BJ (cell line): ENCODE results near the gene LMTK2. TPM values are rescaled to one million over a fixed set of nuclear protein-coding genes. Genes with fewer than 3 reads are reported as not detected.

ENCODE experiments used
- CTCF ChIA-PET: fragments of 350-600 bp; formaldehyde crosslinking; extraction: SDS; loops from one replicate; lab custom pipeline; 2021; ENCODE audit warnings: antibody characterized with exemption, inconsistent platforms; lab: Yijun Ruan, JAX
- POLR2A ChIA-PET: fragments of 300-600 bp; sonication (Branson Sonifier 250); formaldehyde crosslinking; extraction: SDS; loops from one replicate; lab custom pipeline; 2021; ENCODE audit warnings: antibody characterized with exemption; lab: Charles Lee
- DNase-seq: peaks from one replicate; pipeline ENCODE4 v3.0.0-alpha.2; 2011; ENCODE audit warnings: low read depth
- H3K27me3 ChIP-seq: 2 replicates; pipeline ENCODE4 v1.6.0; 2011; ENCODE audit warnings: low read length; ENCODE audit not compliant: control insufficient read depth, insufficient read depth
- H3K36me3 ChIP-seq: 2 replicates; pipeline ENCODE4 v1.5.1; 2011; ENCODE audit warnings: low read length; ENCODE audit not compliant: control insufficient read depth, insufficient read depth
- H3K4me3 ChIP-seq: 2 replicates; pipeline ENCODE4 v1.5.1; 2011; ENCODE audit warnings: low read depth, mild to moderate bottlenecking, control low read depth, low read length
- CTCF ChIP-seq: IDR thresholded peaks from 2 replicates; pipeline ENCODE4 v1.5.1; 2011; ENCODE audit warnings: low read depth, mild to moderate bottlenecking, control low read depth, inconsistent platforms, low read length, moderate library complexity; ENCODE audit not compliant: insufficient read depth
- polyA plus RNA-seq: library from polyadenylated mRNA; depleted of rRNA; stranded (reverse); fragments of >200 nt; gene quantifications from 2 replicates; pipeline ENCODE4 v1.2.3, GENCODE V29; 2011

Gene LMTK2
- polyA plus RNA-seq, 1 experiment = 3.8 TPM

GRCh38 chr7:98166668-98166970 is 60.0 kb downstream of the LMTK2 start:
- CTCF ChIA-PET = interaction anchor here (0.9 to 10.5 kb wide), 7 partner anchors 30 to 146 kb away, joined by 4 to 291 read pairs (median 7); partner anchors contain the start of gene LMTK2
- no peaks in the 10 kb centered on the region for H3K27me3 ChIP-seq
- no peak overlapping the region for H3K4me3 ChIP-seq
- POLR2A ChIA-PET = no interaction called here
- no peaks in the 10 kb centered on the region; the same call in 1 of the 2 replicates for H3K36me3 ChIP-seq
- no peak for TF ChIP-seq CTCF
- DNase-seq = no peak

- H3K36me3 ChIP-seq = peaks cover 1% of the 10 kb centered on the region; the same call in 1 of the 2 replicates
- TF ChIP-seq CTCF = no peak
- no peaks in the 10 kb centered on the region for H3K27me3 ChIP-seq
- DNase-seq = no peak
- ChIA-PET POLR2A (no interaction called here), CTCF (interaction anchor here (0.7 to 10.5 kb wide), 23 partner anchors 9 to 156 kb away, joined by 3 to 291 read pairs (median 9); partner anchors contain the start of gene LMTK2)
- H3K4me3 ChIP-seq = no peak overlapping the region
Observed at GRCh38 chr7:98167653-98168052, 61.0 kb downstream of the LMTK2 start.

GRCh38 chr7:98168181-98168903 is 61.7 kb downstream of the LMTK2 start:
- H3K27me3 ChIP-seq = no peaks in the 10 kb centered on the region
- peak; percentile 82 for TF ChIP-seq CTCF
- POLR2A ChIA-PET = no interaction called here
- CTCF ChIA-PET = interaction anchor here (0.6 to 10.5 kb wide), 39 partner anchors 9 to 674 kb away, joined by 3 to 291 read pairs (median 6); partner anchors contain the start of gene LMTK2
- no peak for DNase-seq
- H3K4me3 ChIP-seq = no peak overlapping the region
- peaks cover 1% of the 10 kb centered on the region; the same call in 1 of the 2 replicates for H3K36me3 ChIP-seq

GRCh38 chr7:98168904-98169621 is 62.4 kb downstream of the LMTK2 start:
- TF ChIP-seq CTCF = no peak
- Histone ChIP-seq H3K27me3 (no peaks in the 10 kb centered on the region), H3K36me3 (peaks cover 1% of the 10 kb centered on the region; the same call in 1 of the 2 replicates), H3K4me3 (no peak overlapping the region)
- DNase-seq = no peak
- CTCF ChIA-PET = interaction anchor here (0.6 to 10.5 kb wide), 35 partner anchors 9 to 673 kb away, joined by 3 to 291 read pairs (median 8); partner anchors contain the start of gene LMTK2
- POLR2A ChIA-PET = no interaction called here

GRCh38 chr7:98170966-98171365 is 64.3 kb downstream of the LMTK2 start:
- ChIA-PET CTCF (interaction anchor here (10.5 kb wide), 1 partner anchor 151 kb away, joined by 291 read pairs; no protein-coding TSS in a partner anchor), POLR2A (interaction anchor here (0.7 kb wide), 1 partner anchor 9 kb away, joined by 4 read pairs; no protein-coding TSS in a partner anchor)
- Histone ChIP-seq H3K4me3 (no peak overlapping the region), H3K36me3 (peaks cover 1% of the 10 kb centered on the region; the same call in 1 of the 2 replicates), H3K27me3 (no peaks in the 10 kb centered on the region)
- DNase-seq = no peak
- no peak for TF ChIP-seq CTCF
